Epithelial cell of esophagus (primary cell): ENCODE measurements around the gene CDH4.

Experiments used
- DNase-seq: peaks from one replicate; pipeline ENCODE4 v3.0.0; 2010; ENCODE audit warnings: low read depth
- H3K4me3 ChIP-seq: 2 replicates; pipeline ENCODE4 v1.5.1; 2011; ENCODE audit warnings: mild to moderate bottlenecking, low read length, control low read depth
- TF ChIP-seq, protein P1 (sequence below): IDR thresholded peaks from 2 replicates; pipeline ENCODE4 v1.5.1; 2011; ENCODE audit warnings: low read depth, mild to moderate bottlenecking, low read length, control low read depth, inconsistent platforms; ENCODE audit not compliant: insufficient read depth; ENCODE audit errors: missing control alignments

CDH4 gene

GRCh38 chr20:61571221-61571620 lies 319.2 kb downstream of the CDH4 start:
- H3K4me3 ChIP-seq = no peak overlapping the region
- TF ChIP-seq, protein P1, sequence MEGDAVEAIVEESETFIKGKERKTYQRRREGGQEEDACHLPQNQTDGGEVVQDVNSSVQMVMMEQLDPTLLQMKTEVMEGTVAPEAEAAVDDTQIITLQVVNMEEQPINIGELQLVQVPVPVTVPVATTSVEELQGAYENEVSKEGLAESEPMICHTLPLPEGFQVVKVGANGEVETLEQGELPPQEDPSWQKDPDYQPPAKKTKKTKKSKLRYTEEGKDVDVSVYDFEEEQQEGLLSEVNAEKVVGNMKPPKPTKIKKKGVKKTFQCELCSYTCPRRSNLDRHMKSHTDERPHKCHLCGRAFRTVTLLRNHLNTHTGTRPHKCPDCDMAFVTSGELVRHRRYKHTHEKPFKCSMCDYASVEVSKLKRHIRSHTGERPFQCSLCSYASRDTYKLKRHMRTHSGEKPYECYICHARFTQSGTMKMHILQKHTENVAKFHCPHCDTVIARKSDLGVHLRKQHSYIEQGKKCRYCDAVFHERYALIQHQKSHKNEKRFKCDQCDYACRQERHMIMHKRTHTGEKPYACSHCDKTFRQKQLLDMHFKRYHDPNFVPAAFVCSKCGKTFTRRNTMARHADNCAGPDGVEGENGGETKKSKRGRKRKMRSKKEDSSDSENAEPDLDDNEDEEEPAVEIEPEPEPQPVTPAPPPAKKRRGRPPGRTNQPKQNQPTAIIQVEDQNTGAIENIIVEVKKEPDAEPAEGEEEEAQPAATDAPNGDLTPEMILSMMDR = no peak
- no peak for DNase-seq

- no peak for DNase-seq
- TF ChIP-seq, protein P1 = no peak
- no peak overlapping the region for H3K4me3 ChIP-seq
Observed at GRCh38 chr20:61571916-61572711, 320.1 kb downstream of the CDH4 start.

DNA sequence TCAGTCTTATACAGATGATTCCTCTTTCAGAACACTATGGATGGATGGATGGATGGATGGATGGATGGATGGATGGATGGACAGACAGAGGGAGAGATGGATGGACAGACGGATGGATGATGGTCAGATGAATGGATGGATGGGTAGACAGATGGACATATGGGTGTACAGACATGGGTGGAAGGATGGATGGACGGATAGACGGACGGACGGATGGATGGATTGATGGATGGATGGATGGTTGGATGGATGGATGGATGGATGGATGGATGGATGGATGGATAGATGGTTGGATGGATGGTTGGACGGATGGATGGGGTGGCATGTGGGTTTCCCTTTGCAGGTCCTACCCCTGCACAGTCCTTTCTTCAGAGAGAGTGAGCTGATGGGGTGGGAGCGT lies 320.7 kb downstream of the CDH4 start:
- TF ChIP-seq, protein P1 = no peak
- no peak overlapping the region for H3K4me3 ChIP-seq
- DNase-seq = no peak

DNA sequence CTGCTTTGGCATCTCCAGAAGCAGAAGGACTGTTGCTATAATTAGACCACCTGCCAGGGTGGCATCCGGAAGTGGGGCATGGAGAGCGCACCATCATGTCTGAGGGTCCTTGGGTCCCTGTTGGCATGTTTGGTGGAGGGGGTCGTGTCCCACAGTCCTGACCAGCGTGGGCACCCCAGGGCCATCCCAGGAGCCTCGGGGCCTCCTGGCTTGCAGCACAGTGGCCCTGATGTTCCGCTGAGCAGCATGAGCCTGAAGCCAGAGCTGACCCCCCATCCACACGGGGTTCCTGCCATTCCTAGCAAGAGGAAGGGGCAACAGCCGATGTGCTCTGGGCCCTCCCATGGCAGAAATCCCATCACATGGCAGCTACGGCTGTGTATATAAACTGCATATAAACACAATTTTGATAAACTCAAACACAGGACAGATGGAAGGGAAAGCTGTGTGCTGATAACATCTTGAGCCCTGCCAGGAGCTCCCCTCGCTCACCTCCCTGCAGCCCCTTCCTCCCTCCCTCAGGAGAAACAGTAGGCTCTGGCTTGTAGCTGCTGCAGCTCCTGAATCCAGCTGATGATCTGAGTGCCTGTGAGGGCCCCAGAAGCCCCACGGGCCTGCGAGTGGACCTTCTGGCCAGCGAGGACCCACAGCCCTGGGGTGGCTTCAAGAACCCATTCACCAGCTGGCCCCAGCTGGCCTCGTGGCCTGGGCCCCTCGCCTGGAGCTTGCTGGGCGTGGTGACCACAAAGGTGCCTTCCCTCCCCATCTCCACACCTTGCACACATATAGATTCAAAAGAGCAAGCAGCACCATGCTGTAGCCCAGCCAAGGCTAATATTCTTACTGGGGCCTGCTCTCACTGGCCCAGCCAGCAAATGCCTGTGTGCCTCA lies 321.6 kb downstream of the CDH4 start:
- DNase-seq = no peak
- no peak overlapping the region for H3K4me3 ChIP-seq
- TF ChIP-seq, protein P1 = no peak

DNA sequence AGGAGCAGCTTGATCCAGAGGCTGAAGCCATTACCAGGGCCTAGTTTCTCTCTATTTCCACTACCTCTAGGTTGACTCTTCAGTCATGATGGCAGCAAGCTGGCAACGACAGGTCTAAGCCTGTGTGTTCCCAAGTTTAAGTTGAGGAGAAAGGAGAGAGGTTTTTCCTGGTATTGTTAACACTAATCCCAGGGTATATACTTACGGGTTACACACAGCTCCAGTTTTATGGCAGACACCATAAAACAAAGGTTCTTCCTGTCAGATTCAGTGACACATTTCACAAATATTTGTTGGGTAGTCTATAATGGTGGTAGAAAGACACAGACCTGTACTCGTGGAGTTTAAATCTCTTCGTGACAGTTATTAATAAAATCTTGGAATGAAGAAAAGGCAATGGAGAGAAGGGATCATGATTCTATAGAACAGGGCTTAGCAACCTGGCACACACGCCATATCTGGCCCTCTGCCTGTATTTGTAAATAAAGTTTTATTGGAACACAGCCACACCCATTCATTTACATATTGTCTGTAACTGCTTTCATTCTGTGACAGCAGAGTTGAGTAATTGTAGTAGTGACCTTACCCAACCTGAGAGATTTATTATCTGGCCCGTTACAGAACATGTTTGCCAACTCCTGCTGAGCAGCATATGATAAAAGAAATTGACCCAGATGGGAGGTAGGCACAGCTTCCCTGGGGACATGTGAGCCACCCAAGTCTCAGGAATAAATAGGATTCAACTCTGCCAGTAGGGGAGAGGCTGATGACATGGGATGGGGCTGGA lies 323.3 kb downstream of the CDH4 start:
- H3K4me3 ChIP-seq = no peak overlapping the region
- TF ChIP-seq, protein P1 = no peak
- DNase-seq = no peak

DNA sequence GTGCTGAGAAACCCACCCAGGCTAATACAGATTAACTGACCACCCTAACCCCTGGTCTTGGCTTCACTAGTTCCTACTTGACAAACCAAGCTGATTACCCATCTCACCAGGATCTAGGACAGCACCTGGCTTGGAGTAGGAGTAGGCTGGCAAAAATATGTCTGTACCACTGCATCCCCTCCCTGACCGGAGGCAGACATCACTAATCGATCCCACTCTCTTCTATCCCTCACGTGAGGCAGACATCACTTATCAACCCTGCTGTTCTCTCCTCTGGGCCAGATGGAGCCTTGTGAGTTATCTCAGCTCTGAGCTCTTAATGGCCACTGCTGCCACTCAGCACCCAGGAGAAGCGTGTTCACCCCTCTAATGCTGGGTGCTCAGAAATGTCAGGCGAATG lies 324.3 kb downstream of the CDH4 start:
- TF ChIP-seq, protein P1 = no peak
- DNase-seq = no peak
- H3K4me3 ChIP-seq = no peak overlapping the region
